IPS DF 19.7 (cell line): ENCODE measurements around the gene SHOX.
"Not testable (repeated sequence)": the region's sequence is repeated elsewhere in the genome, so short reads cannot be mapped to it uniquely, and the experiment has no call there.

ENCODE experiments used
- DNase-seq: peaks from one replicate; pipeline ENCODE4 v3.0.0-alpha.2; 2013; ENCODE audit warnings: low read depth, low spot score

The SHOX gene

DNA sequence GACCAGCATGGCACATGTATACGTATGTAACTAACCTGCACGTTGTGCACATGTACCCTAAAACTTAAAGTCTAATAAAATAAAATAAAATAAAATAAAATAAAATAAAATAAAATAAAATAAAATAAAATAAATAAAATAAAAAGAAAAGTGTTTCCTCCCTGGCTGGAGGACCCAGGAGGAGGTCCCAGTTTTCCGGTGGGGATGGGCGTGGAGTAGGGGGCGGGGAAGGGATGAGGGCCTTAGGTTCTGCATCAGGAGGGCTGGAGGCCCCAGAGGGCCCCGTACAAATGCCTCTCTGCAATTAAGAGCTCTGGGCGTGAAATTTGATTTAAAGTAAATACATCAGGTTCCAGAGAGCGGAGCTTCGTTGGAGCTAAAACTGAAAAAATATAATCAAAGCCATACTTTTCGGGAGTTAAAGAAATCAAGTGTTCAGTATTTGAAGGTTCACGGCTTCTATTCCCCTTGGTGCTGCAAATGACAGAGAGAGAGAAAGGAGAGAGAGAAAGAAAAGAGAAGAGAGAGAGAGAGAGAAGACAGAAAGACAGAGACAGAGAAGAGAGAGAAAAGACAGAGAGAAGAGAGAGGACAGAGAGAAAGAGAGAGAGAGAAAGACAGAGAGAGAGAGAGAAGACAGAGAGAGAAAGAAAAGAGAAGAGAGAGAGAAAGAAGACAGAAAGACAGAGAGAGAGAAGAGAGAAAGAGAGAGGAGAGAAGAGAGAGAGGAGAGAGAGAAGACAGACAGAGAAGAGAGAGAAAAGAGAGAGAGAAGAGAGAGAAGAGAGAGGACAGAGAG lies 8.7 kb upstream of the SHOX start:
- no peak for DNase-seq

DNA sequence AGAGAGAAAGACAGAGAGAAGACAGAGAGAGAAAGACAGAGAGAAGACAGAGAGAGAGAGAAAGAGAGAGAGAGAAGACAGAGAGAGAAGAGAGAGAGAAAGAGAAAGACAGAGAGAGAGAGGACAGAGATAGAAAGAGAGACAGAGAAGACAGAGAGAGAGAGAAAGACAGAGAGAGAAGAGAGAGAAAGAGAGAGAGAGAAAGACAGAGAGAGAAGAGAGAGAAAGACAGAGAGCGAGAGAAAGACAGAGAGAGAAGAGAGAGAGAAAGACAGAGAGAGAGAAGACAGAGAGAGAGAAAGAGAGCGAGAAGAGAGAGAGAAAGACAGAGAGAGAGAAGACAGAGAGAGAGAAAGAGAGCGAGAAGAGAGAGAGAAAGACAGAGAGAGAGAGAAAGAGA lies 7.8 kb upstream of the SHOX start:
- DNase-seq = not testable (repeated sequence)

DNA sequence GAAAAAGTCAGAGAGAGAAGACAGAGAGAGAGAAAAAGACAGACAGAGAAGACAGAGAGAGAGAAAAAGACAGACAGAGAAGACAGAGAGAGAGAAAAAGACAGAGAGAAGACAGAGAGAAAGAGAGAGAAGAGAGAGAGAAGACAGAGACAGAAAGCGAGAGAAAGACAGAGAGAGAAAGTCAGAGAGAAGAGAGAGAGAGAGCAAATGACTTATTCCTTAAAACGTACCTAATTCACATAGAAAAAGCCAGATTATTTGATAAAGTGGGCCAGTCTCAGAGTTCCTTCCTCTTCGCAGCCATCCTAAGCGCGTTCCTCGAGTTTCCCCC lies 7.4 kb upstream of the SHOX start:
- no peak for DNase-seq

DNA sequence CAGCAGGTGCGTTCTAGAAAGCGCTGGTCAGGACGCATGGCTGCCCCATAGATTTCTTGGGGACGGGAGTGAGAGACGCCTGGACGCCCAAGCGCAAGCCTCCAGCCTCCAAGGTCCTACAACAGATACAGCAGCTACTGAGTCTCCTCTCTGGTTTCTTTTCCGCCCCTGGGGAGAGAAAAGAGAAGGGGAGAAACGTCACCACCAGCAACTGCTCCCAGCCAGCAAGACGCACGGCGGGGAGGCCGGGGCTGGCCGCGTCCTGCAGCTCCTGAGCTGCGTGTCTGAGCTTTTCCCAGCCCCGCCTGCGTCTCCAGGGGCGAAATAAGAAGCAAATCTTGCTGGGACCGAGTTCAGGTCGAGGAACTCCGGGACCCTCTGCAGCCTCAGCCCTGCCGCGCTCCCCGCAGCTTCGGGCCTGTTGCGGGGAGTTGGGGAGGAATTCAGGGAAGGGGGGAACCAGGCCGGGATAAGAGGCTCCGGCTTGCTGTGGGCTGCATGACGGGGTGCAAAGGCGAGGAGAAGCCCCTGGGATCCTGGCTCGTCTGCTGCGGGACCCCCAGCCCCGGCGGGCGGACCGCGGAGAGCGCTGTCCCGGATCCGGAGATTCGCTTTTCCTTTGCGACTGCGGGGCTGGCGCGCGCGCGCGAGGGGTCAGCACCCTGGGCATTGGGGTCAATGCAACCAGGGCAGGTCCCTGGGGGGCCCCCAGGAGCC lies 6.8 kb upstream of the SHOX start:
- no peak for DNase-seq

DNA sequence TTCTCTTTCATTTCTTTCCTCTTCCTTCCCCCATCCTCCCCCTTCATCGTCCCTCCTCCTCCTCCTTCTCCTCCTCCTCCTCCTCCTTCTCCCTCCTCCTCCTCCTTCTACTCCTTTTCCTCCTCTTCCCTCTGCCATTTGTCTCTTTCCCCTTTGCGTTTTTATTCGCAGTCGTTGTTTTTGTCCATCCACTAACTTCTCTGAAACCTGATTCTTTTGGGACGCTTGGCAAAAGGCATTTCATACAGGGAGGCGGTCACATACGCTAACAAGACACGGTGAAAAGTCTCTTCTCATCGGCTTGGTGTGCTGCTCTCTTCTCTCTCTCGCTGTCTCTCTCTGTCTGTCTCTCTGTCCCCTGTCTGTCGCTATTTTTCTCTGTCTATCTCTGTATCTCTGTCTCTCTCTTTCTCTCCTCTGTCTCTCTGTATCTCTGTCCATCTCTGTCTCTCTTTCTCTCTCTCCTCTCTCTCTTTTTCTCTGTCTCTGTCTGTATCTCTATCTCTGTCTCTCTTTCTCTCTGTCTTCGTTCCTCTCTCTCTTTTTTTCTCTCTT lies 5.4 kb upstream of the SHOX start:
- no peak for DNase-seq

DNA sequence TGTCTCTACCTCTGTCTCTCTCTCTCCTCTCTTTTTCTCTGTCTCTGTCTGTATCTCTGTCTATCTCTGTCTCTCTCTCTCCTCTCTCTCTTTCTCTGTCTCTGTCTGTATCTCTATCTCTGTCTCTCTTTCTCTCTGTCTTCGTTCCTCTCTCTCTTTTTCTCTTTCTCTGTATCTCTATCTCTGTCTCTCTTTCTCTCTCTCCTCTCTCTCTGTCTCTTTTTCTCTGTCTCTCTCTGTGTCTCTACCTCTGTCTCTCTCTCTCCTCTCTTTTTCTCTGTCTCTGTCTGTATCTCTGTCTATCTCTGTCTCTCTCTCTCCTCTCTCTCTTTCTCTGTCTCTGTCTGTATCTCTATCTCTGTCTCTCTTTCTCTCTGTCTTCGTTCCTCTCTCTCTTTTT lies 4.5 kb upstream of the SHOX start:
- DNase-seq = not testable (repeated sequence)

DNA sequence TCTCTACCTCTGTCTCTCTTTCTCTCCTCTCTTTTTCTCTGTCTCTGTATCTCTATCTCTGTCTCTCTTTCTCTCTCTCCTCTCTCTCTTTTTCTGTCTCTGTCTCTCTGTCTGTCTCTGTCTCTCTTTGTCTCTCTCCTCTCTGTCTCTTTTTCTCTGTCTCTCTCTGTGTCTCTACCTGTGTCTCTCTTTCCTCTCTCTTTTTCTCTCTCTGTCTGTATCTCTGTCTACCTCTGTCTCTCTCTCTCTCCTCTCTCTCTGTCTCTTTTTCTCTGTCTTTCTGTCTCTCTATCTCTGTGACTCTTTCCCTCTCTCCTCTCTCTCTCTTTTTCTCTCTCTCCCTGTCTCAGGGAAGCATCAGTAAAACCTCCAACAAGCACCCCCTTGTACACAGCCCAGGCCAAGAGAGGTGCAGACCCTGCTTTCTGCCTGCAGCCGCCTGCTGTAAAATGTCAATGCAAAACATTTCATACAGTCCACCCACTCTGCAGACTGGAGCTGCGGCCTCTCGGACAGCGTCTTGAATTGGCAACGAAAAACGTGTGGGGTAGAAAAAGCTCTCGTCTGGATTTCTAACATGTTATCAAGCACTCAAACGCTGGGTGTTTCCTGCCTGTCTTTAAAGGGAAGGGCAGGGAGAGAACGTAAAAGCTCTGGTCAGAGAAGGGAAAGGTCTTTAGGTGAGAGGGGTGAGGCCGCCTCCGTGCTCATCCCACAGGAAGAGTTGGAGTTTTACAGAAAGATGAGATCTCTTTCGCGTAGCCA lies 3.7 kb upstream of the SHOX start:
- no peak for DNase-seq

DNA sequence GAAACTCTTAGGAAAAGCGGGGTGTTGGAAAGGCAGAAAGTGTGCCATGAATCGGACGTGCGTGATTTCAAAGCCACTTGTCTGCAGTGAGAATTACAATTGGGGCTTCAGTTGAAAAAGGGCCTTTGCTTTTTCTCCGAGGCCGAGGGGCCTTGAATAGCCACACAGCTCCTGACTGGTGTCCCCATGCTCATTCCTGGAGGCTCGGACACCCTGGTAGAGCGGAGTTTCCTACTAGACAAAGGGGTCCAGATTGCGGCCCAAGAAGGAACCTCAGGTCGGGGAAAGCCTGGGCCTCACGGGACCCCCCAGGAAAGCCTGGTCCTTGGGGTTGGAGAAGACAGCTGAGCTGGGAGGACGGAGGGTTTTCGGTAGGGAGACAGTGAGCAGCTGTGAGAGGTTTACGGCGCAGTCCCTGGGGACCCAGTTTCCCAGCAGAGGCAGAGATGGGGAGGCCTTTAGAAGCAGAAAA lies 3.0 kb upstream of the SHOX start:
- DNase-seq = no peak

DNA sequence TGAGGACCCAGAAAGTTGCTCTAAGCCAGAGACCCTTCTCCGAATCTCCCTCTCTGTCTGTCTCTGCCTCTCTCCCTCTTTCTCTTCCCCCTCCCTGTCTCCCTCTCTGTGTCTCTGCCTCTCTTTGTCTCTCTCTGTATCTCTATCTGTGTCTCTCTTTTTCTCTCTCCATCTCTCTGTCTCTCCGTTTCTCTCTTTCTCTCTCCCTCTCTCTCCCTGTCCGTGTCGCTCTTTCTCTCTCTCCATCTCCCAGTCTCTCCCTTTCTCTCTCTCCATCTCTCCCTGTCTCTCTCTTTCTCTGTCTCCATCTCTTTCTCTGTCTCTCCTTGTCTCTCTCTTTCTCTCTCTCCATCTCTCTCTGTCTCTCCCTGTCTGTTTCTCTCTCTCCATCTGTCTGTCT lies 2.6 kb upstream of the SHOX start:
- DNase-seq = no peak

DNA sequence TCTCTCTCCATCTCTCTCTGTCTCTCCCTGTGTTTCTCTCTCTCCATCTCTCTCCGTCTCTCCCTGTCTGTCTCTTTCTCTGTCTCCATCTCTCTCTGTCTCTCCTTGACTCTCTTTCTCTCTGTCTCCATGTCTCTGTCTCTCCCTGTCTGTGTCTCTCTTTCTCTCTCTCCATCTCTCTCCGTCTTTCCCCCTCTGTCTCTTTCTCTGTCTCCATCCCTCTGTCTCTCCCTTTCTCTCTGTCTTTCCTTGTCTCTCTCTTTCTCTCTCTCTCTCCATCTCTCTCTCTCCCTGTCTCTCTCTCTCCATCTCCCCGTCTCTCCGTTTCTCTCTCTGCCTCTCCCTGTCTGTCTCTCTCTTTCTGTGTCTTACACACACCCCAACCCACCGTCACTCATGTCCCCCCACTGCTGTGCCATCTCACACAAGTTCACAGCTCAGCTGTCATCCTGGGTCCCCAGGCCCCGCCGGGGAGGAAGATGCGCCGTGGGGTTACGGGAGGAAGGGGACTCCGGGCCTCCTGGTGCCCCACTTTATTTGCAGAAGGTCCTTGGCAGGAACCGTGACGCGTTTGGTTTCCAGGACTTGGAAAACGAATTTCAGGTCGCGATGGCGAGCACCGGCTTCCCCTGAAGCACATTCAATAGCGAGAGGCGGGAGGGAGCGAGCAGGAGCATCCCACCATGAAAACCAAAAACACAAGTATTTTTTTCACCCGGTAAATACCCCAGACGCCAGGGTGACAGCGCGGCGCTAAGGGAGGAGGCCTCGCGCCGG lies 1.2 kb upstream of the SHOX start:
- no peak for DNase-seq

DNA sequence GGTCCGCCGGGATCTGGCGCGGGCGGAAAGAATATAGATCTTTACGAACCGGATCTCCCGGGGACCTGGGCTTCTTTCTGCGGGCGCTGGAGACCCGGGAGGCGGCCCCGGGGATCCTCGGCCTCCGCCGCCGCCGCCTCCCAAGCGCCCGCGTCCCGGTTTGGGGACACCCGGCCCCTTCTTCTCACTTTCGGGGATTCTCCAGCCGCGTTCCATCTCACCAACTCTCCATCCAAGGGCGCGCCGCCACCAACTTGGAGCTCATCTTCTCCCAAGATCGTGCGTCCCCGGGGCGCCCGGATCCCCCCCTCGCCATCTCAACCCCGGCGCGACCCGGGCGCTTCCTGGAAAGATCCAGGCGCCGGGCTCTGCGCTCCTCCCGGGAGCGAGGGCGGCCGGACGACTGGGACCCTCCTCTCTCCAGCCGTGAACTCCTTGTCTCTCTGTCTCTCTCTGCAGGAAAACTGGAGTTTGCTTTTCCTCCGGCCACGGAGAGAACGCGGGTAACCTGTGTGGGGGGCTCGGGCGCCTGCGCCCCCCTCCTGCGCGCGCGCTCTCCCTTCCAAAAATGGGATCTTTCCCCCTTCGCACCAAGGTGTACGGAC lies 482 bp upstream of the SHOX start:
- DNase-seq = no peak

DNA sequence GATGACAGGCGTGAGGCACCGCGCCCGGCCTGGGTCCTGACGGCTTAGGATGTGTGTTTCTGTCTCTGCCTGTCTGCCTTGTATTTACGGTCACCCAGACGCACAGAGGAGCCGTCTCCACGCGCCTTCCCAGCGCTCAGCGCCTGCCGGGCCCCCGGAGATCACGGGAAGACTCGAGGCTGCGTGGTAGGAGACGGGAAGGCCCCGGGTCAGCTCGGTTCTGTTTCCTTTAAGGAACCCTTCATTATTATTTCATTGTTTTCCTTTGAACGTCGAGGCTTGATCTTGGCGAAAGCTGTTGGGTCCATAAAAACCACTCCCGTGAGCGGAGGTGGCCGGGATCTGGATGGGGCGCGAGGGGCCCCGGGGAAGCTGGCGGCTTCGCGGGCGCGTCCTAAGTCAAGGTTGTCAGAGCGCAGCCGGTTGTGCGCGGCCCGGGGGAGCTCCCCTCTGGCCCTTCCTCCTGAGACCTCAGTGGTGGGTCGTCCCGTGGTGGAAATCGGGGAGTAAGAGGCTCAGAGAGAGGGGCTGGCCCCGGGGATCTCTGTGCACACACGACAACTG lies 1.3 kb downstream of the SHOX start:
- no peak for DNase-seq

DNA sequence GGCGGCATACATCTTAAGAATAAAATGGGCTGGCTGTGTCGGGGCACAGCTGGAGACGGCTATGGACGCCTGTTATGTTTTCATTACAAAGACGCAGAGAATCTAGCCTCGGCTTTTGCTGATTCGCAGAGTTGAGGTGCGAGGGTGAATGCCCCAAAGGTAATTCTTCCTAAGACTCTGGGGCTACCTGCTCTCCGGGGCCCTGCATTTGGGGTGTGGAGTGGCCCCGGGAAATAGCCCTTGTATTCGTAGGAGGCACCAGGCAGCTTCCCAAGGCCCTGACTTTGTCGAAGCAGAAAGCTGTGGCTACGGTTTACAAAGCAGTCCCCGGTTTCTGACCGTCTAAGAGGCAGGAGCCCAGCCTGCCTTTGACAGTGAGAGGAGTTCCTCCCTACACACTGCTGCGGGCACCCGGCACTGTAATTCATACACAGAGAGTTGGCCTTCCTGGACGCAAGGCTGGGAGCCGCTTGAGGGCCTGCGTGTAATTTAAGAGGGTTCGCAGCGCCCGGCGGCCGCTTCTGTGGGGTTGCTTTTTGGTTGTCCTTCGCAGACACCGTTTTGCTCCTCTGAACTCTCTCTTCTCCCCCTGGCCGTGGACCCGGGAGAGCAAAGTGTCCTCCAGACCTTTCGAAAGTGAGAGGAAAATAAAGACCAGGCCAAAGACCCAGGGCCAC lies 1.9 kb downstream of the SHOX start:
- DNase-seq = no peak

DNA sequence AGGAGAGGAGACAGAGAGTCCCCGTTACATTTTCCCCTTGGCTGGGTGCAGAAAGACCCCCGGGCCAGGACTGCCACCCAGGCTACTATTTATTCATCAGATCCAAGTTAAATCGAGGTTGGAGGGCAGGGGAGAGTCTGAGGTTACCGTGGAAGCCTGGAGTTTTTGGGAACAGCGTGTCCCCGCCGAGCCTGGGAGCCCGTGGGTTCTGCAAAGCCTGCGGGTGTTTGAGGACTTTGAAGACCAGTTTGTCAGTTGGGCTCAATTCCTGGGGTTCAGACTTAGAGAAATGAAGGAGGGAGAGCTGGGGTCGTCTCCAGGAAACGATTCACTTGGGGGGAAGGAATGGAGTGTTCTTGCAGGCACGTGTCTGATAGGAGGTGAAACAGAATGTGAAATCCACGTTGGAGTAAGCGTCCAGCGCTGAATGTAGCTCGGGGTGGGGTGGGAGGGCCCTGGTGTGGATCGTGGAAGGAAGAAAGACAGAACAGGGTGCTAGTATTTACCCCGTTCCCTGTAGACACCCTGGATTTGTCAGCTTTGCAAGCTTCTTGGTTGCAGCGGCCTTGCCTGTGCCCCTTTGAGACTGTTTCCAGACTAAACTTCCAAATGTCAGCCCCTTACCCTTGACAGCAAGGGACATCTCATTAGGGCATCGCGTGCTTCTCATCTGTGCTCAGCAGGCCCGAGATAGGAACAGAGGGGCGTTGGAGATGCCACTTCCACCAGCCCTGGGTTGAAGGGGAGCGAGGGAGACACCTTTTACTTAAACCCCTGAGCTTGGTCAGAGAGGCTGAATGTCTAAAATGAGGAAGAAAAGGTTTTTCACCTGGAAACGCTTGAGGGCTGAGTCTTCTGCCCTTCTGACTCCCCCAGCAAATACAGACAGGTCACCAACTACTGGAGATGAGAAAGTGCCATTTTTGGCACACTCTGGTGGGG lies 2.7 kb downstream of the SHOX start:
- no peak for DNase-seq

DNA sequence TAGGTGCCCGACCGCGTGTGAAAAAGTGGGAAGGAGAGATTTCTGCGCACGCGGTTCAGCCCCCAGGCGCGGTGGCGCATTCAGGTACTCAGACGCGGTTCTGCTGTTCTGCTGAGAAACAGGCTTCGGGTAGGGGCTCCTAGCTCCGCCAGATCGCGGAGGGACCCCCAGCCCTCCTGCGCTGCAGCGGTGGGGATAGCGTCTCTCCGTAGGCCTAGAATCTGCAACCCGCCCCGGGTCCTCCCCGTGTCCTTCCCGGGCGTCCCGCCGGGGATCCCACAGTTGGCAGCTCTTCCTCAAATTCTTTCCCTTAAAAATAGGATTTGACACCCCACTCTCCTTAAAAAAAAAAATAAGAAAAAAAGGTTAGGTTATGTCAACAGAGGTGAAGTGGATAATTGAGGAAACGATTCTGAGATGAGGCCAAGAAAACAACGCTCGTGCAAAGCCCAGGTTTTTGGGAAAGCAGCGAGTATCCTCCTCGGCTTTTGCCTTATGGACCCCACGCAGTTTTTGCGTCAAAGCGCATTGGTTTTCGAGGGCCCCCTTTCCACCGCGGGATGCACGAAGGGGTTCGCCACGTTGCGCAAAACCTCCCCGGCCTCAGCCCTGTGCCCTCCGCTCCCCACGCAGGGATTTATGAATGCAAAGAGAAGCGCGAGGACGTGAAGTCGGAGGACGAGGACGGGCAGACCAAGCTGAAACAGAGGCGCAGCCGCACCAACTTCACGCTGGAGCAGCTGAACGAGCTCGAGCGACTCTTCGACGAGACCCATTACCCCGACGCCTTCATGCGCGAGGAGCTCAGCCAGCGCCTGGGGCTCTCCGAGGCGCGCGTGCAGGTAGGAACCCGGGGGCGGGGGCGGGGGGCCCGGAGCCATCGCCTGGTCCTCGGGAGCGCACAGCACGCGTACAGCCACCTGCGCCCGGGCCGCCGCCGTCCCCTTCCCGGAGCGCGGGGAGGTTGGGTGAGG lies 3.7 kb downstream of the SHOX start:
- DNase-seq = no peak

DNA sequence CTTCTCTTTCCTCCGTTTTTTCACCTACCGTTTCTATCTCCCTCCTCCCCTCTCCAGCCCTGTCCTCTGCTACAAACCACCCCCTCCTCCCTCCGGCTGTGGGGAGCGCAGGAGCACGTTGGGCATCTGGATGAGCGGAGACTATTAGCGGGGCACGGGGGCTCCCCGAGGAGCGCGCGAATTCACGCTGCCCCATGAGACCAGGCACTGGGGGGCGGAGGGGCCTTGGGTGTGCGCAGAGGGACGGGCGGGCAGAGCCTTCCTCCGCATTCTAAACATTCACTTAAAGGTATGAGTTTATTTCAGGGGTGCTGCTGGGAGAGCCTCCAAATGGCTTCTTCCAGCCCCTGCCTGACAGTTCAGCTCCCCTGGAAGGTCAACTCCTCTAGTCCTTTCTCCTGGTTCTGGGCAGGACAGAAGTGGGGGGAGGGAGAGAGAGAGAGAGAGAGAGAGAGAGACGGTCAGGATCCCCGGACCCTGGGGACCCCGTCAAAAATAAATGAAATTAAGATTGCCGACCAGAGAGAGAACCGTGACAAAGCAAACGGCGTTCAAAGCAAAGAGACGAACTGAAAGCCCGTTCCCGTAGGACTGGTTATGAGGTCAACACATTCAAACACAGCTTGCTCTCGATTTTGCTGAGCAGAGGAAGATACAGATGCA lies 5.0 kb downstream of the SHOX start:
- DNase-seq = peak; percentile 74

DNA sequence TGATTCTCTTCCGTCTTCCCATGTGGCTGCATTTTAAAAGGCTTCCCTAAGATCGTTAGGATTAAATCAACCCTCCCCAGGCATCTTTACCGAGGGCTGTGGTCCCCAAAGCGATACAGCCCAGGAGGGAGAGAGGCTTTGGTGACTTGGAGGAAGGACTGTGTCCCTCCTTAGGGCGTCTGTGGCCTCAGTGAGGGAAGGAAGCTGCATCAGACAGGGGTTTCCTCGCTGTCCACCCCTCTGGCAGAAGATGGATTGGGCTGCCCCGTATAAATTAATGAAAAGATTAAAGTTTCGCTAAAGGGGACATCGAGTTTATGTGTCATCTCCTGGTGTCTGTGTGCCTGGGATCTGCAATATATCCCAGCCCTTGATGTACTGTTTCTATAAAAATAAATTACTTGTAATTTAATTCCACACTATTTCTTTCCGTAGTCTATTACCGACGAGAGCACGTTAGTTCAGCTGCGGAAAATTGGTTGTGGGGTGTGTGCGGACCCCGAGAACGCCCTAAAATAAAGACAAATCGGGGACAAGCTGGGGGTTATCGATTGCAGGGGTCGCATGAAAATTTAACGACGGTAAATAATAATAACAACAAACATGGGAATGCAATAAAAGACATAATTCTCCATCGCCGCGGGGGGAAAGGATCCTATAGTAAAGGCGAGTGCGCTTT lies 6.5 kb downstream of the SHOX start:
- no peak for DNase-seq
